GM18951 (cell line): ENCODE results near the gene MARCHF6.
"Not testable (repeated sequence)": the region's sequence is repeated elsewhere in the genome, so short reads cannot be mapped to it uniquely, and the experiment has no call there.

Source experiments
- POLR2A ChIP-seq: IDR thresholded peaks from 4 replicates; pipeline ENCODE4 v1.6.1; 2011; ENCODE audit warnings: mild to moderate bottlenecking; ENCODE audit not compliant: insufficient read length, insufficient read depth; ENCODE audit errors: extremely low read depth
- in situ Hi-C: fragments of 300-500 bp; cut with MboI; formaldehyde crosslinking; loops from one replicate; pipeline ENCODE4 v1.12.0; 2022; ENCODE audit warnings: low sequenced_read_pairs, mixed read lengths, inconsistent platforms; ENCODE audit not compliant: unreplicated experiment

The MARCHF6 gene

GRCh38 chr5:10330511-10331230, 22.8 kb upstream of the MARCHF6 start:
- in situ Hi-C loops: no loop called here
- TF ChIP-seq POLR2A: no peak

- in situ Hi-C loops: no loop called here
- TF ChIP-seq POLR2A: no peak
Observed at GRCh38 chr5:10331341-10331796, 22.1 kb upstream of the MARCHF6 start.

GRCh38 chr5:10332301-10332700, 21.2 kb upstream of the MARCHF6 start:
- no peak for TF ChIP-seq POLR2A

GRCh38 chr5:10333154-10334006, 20.1 kb upstream of the MARCHF6 start:
- no peak for TF ChIP-seq POLR2A
- in situ Hi-C loops: no loop called here

More at GRCh38 chr5:10332301-10332700, 21.2 kb upstream of the MARCHF6 start:
- in situ Hi-C loops: no loop called here

GRCh38 chr5:10334831-10335230, 18.7 kb upstream of the MARCHF6 start:
- TF ChIP-seq POLR2A: no peak
- in situ Hi-C loops: no loop called here

- TF ChIP-seq POLR2A: no peak
Observed at GRCh38 chr5:10335711-10336470, 17.6 kb upstream of the MARCHF6 start.

GRCh38 chr5:10337107-10337506, 16.4 kb upstream of the MARCHF6 start:
- in situ Hi-C loops: no loop called here
- TF ChIP-seq POLR2A: no peak

More at GRCh38 chr5:10335711-10336470, 17.6 kb upstream of the MARCHF6 start:
- in situ Hi-C loops: no loop called here

- TF ChIP-seq POLR2A: no peak
- in situ Hi-C loops: no loop called here
Observed at GRCh38 chr5:10337986-10338385, 15.5 kb upstream of the MARCHF6 start.

- in situ Hi-C loops: no loop called here
Observed at GRCh38 chr5:10338686-10339057, 14.8 kb upstream of the MARCHF6 start.

GRCh38 chr5:10339058-10339811, 14.3 kb upstream of the MARCHF6 start:
- TF ChIP-seq POLR2A: no peak
- in situ Hi-C loops: no loop called here

More at GRCh38 chr5:10338686-10339057, 14.8 kb upstream of the MARCHF6 start:
- TF ChIP-seq POLR2A: no peak

- TF ChIP-seq POLR2A: no peak
- in situ Hi-C loops: no loop called here
Observed at GRCh38 chr5:10339958-10340357, 13.5 kb upstream of the MARCHF6 start.

GRCh38 chr5:10343486-10343885, 10.0 kb upstream of the MARCHF6 start:
- no peak for TF ChIP-seq POLR2A
- in situ Hi-C loops: no loop called here

GRCh38 chr5:10344461-10345106, 8.9 kb upstream of the MARCHF6 start:
- in situ Hi-C loops: not testable (repeated sequence)
